Thymus (tissue), 14 donors: ENCODE measurements around the gene CCDC102B. TPM values are rescaled to one million over a fixed set of nuclear protein-coding genes. Genes with fewer than 3 reads are reported as not detected.

Source experiments
- DNase-seq, 9 donors: peaks; one replicate each; pipeline ENCODE4 v3.0.0-alpha.2; 2013; ENCODE audit warnings: low spot score in 9 of 9, low read depth in 6 of 9, missing footprints in 1 of 9
- H3K27ac ChIP-seq, 2 donors: one replicate each; pipeline ENCODE4 v1.5.1; 2013; ENCODE audit warnings: control low read depth in 1 of 2, low read depth in 1 of 2, low read length in 1 of 2, mild to moderate bottlenecking in 1 of 2, moderate library complexity in 1 of 2
- H3K27me3 ChIP-seq, 2 donors: one replicate each; pipeline ENCODE4 v1.5.1; 2013; ENCODE audit warnings: low read length in 1 of 2; ENCODE audit not compliant: control insufficient read depth in 2 of 2, insufficient read depth in 1 of 2
- H3K36me3 ChIP-seq, 2 donors: one replicate each; pipeline ENCODE4 v1.5.1; 2013; ENCODE audit warnings: low read length in 1 of 2, mild to moderate bottlenecking in 1 of 2, moderate library complexity in 1 of 2; ENCODE audit not compliant: control insufficient read depth in 2 of 2, insufficient read depth in 2 of 2
- H3K4me1 ChIP-seq, 2 donors: one replicate each; pipeline ENCODE4 v1.5.1; 2013; ENCODE audit warnings: low read length in 2 of 2; ENCODE audit not compliant: control insufficient read depth in 2 of 2, insufficient read depth in 2 of 2
- H3K4me3 ChIP-seq, 2 donors: one replicate each; pipeline ENCODE4 v1.5.1; 2013; ENCODE audit warnings: low read length in 2 of 2, control low read depth in 1 of 2, mild to moderate bottlenecking in 1 of 2
- H3K9me3 ChIP-seq, 2 donors: one replicate each; pipeline ENCODE4 v1.5.1; 2013; ENCODE audit warnings: low read length in 1 of 2, mild to moderate bottlenecking in 1 of 2; ENCODE audit not compliant: control insufficient read depth in 2 of 2, insufficient read depth in 1 of 2
- whole genome bisulfite sequencing: extraction: QIAGEN DNeasy Blood & Tissue Kit; methylation state at CpG from one replicate; pipeline ENCODE4 v1.1.7; 2013; 5-methylcytosine and 5-hydroxymethylcytosine counted together
- long read RNA-seq, 10 donors: transcript quantifications; one replicate each; lab custom pipeline, GENCODE V29; 2026
- polyA plus RNA-seq: library from polyadenylated mRNA; stranded (reverse); fragments of 200-250 nt; gene quantifications from one replicate; pipeline ENCODE4 v1.2.3, GENCODE V29; 2013
- total RNA-seq: library from RNA; stranded (reverse); fragments of 120-200 nt; gene quantifications from one replicate; pipeline ENCODE4 v1.2.4, GENCODE V29; 2013
- donor health status: healthy.

The CCDC102B gene
- total RNA-seq (6.1 TPM), polyA plus RNA-seq (3.0 TPM)
- long read RNA-seq, donor 1: 0 reads
- long read RNA-seq, donor 2, partial matches to known transcripts: 5 of 8 reads
- long read RNA-seq, donor 2, other reads (novel, unspliced or antisense): 0 of 8 reads
- long read RNA-seq, donor 3: 0 reads
- long read RNA-seq, donor 4: 0 reads
- long read RNA-seq, donor 5: 0 reads
- long read RNA-seq, donor 6: 0 reads
- long read RNA-seq, donor 7: 0 reads
- long read RNA-seq, donor 8: 0 reads
- long read RNA-seq, donor 9: 0 reads
- long read RNA-seq, donor 10: 0 reads

GRCh38 chr18:68797871-68798270 is at the start of gene CCDC102B:
CCDC102B (plus strand) TSS chr18:68798080; CDS start chr18:68836764, 38,684 bp downstream.
- 78% methylated on average over 1 of the region's 1 CpG for WGBS
- no peaks in the 10 kb centered on the region for H3K27me3 ChIP-seq
- H3K4me1 ChIP-seq: no peaks in the 10 kb centered on the region
- DNase-seq: no peak
- H3K4me3 ChIP-seq: no peak within 1 kb of the TSS
- H3K27ac ChIP-seq: no peak within 1 kb of the TSS
- H3K36me3 ChIP-seq: no peaks in the 10 kb centered on the region
- no peaks in the 10 kb centered on the region for H3K9me3 ChIP-seq

GRCh38 chr18:68757126-68757525 is 40.8 kb upstream of the CCDC102B start:
- Histone ChIP-seq H3K36me3 (no peaks in the 10 kb centered on the region), H3K27me3 (no peaks in the 10 kb centered on the region), H3K27ac (no peak overlapping the region), H3K4me1 (no peaks in the 10 kb centered on the region), H3K9me3 (no peaks in the 10 kb centered on the region), H3K4me3 (no peak overlapping the region)
- 95% methylated on average over 1 of the region's 1 CpG for WGBS
- no peak for DNase-seq

- 95% methylated on average over 2 of the region's 2 CpGs for WGBS
- Histone ChIP-seq H3K4me1 (no peaks in the 10 kb centered on the region), H3K9me3 (no peaks in the 10 kb centered on the region), H3K36me3 (no peaks in the 10 kb centered on the region), H3K4me3 (no peak overlapping the region), H3K27me3 (no peaks in the 10 kb centered on the region), H3K27ac (no peak overlapping the region)
- no peak for DNase-seq
Observed at GRCh38 chr18:68759308-68759707, 38.6 kb upstream of the CCDC102B start.

- Histone ChIP-seq H3K9me3 (no peaks in the 10 kb centered on the region), H3K36me3 (no peaks in the 10 kb centered on the region), H3K4me1 (no peaks in the 10 kb centered on the region), H3K4me3 (no peak overlapping the region), H3K27me3 (no peaks in the 10 kb centered on the region), H3K27ac (no peak overlapping the region)
- DNase-seq: no peak
- 98% methylated on average over 2 of the region's 2 CpGs for WGBS
Observed at GRCh38 chr18:68763083-68763482, 34.8 kb upstream of the CCDC102B start.

- WGBS: 93% methylated on average over 2 of the region's 2 CpGs
- H3K36me3 ChIP-seq: no peaks in the 10 kb centered on the region
- H3K27me3 ChIP-seq: no peaks in the 10 kb centered on the region
- DNase-seq: no peak
- H3K27ac ChIP-seq: no peak overlapping the region
- H3K4me1 ChIP-seq: no peaks in the 10 kb centered on the region
- H3K9me3 ChIP-seq: no peaks in the 10 kb centered on the region
- no peak overlapping the region for H3K4me3 ChIP-seq
Observed at GRCh38 chr18:68764016-68764415, 33.9 kb upstream of the CCDC102B start.

- Histone ChIP-seq H3K4me1 (no peaks in the 10 kb centered on the region), H3K9me3 (no peaks in the 10 kb centered on the region), H3K27me3 (no peaks in the 10 kb centered on the region), H3K36me3 (no peaks in the 10 kb centered on the region), H3K4me3 (no peak overlapping the region), H3K27ac (no peak overlapping the region)
- no peak for DNase-seq
- 97% methylated on average over 2 of the region's 2 CpGs for WGBS
Observed at GRCh38 chr18:68766433-68766832, 31.4 kb upstream of the CCDC102B start.

GRCh38 chr18:68769461-68769860 is 28.4 kb upstream of the CCDC102B start:
- Histone ChIP-seq H3K27ac (no peak overlapping the region), H3K4me1 (no peaks in the 10 kb centered on the region), H3K4me3 (no peak overlapping the region), H3K36me3 (no peaks in the 10 kb centered on the region), H3K9me3 (no peaks in the 10 kb centered on the region), H3K27me3 (no peaks in the 10 kb centered on the region)
- WGBS: 91% methylated on average over 3 of the region's 3 CpGs
- no peak for DNase-seq

GRCh38 chr18:68772268-68772667 is 25.6 kb upstream of the CCDC102B start:
- Histone ChIP-seq H3K27ac (no peak overlapping the region), H3K9me3 (no peaks in the 10 kb centered on the region), H3K4me1 (no peaks in the 10 kb centered on the region), H3K36me3 (no peaks in the 10 kb centered on the region), H3K27me3 (no peaks in the 10 kb centered on the region), H3K4me3 (no peak overlapping the region)
- 78% methylated on average over 2 of the region's 2 CpGs for WGBS
- no peak for DNase-seq

GRCh38 chr18:68778280-68778886 is 19.5 kb upstream of the CCDC102B start:
- no peaks in the 10 kb centered on the region for H3K27me3 ChIP-seq
- no peaks in the 10 kb centered on the region for H3K36me3 ChIP-seq
- WGBS: 95% methylated on average over 3 of the region's 3 CpGs
- no peak overlapping the region for H3K27ac ChIP-seq
- no peak for DNase-seq
- H3K9me3 ChIP-seq: no peaks in the 10 kb centered on the region
- no peaks in the 10 kb centered on the region for H3K4me1 ChIP-seq
- no peak overlapping the region for H3K4me3 ChIP-seq
